Left cardiac atrium (tissue), 4 donors: ENCODE measurements around the gene EHBP1. TPM values are rescaled to one million over a fixed set of nuclear protein-coding genes. Genes with fewer than 3 reads are reported as not detected.
"Not testable (repeated sequence)": the region's sequence is repeated elsewhere in the genome, so short reads cannot be mapped to it uniquely, and the experiment has no call there.

ENCODE experiments used
- ATAC-seq, 2 donors: fragments of 200-7000 bp; cut with Tn5 transposase; one replicate each; pipeline ENCODE4 v1.9.1; 2020; ENCODE audit warnings: mild to moderate bottlenecking in 2 of 2, moderate library complexity in 2 of 2
- DNase-seq: peaks from one replicate; pipeline ENCODE4 v3.0.0-alpha.2; 2020
- intact Hi-C, 2 donors: fragments of 100-400 bp; cut with DNase I; formaldehyde crosslinking; loops; one replicate each; pipeline versions ENCODE4 v1.14.1 to v1.15.1; 2022 to 2023
- total RNA-seq, 2 donors: library from RNA; stranded (reverse); fragmentation: NEBNext Ultra II Directional; extraction: Animal tissue kit (Norgen Biotek cat#: 25700); gene quantifications; one replicate each; pipeline ENCODE4 v1.2.1, GENCODE V29; 2021
- donor health status: DM: no; HTN: yes; CAD: no.
- donor health status: DM: no; HTN: yes; CAD: no; lungs with severe emphysema.
- donor health status: DM: yes; HTN: yes; CAD: no.
- donor health status: Dilated cardiomyopathy.

EHBP1 gene
- total RNA-seq, 2 donors from 2014 or later: 34.0 to 41.9 TPM

- no peak for ATAC-seq
- no peak for DNase-seq
- intact Hi-C loops: no loop called here
These were observed 355.0 kb downstream of the EHBP1 start for GRCh38 chr2:63060472-63060991.

- intact Hi-C loops: no loop called here
- DNase-seq: no peak
- ATAC-seq: no peak
These were observed 358.7 kb downstream of the EHBP1 start for GRCh38 chr2:63064197-63064596.

- no peak for DNase-seq
- no peak for ATAC-seq
- intact Hi-C loops: no loop called here
These were observed 359.1 kb downstream of the EHBP1 start for GRCh38 chr2:63064661-63065060.

GRCh38 chr2:63066265-63066664 lies 360.8 kb downstream of the EHBP1 start:
- ATAC-seq: no peak
- intact Hi-C loops: no loop called here
- no peak for DNase-seq

GRCh38 chr2:63066838-63067237 lies 361.3 kb downstream of the EHBP1 start:
- DNase-seq: no peak
- ATAC-seq: no peak
- intact Hi-C loops: no loop called here

- DNase-seq: no peak
- ATAC-seq: no peak
- intact Hi-C loops: no loop called here
These were observed 366.2 kb downstream of the EHBP1 start for GRCh38 chr2:63071664-63072063.

- no peak for DNase-seq
- intact Hi-C loops: no loop called here
- no peak for ATAC-seq
These were observed 368.5 kb downstream of the EHBP1 start for GRCh38 chr2:63073994-63074393.

GRCh38 chr2:63074399-63074798 lies 368.9 kb downstream of the EHBP1 start:
- ATAC-seq, intact Hi-C loops: not testable (repeated sequence)

GRCh38 chr2:63078852-63079606 lies 373.5 kb downstream of the EHBP1 start:
- no peak for ATAC-seq
- intact Hi-C loops: no loop called here
- DNase-seq: no peak

More at GRCh38 chr2:63074399-63074798, 368.9 kb downstream of the EHBP1 start:
- not testable (repeated sequence) for DNase-seq

- ATAC-seq (no peak), DNase-seq (no peak)
- intact Hi-C loops: no loop called here
These were observed 375.9 kb downstream of the EHBP1 start for GRCh38 chr2:63081404-63081803.

GRCh38 chr2:63086687-63087086 lies 381.2 kb downstream of the EHBP1 start:
- intact Hi-C loops: no loop called here
- ATAC-seq (no peak), DNase-seq (no peak)

- intact Hi-C loops: no loop called here
- ATAC-seq (no peak), DNase-seq (no peak)
These were observed 386.9 kb downstream of the EHBP1 start for GRCh38 chr2:63092401-63092800.

- DNase-seq (no peak), ATAC-seq (no peak)
- intact Hi-C loops: no loop called here
These were observed 387.3 kb downstream of the EHBP1 start for GRCh38 chr2:63092857-63093256.

- DNase-seq (no peak), ATAC-seq (no peak)
- intact Hi-C loops: no loop called here
These were observed 388.0 kb downstream of the EHBP1 start for GRCh38 chr2:63093502-63093901.

Other genes with a start within 250 kb of the EHBP1 start
- gene TMEM17, start 199.5 kb upstream of the EHBP1 start, total RNA-seq: 1 to 10 TPM; 1.3 TPM